Measurements from ENCODE around the gene NFE2L2.
"Not testable (repeated sequence)": the region's sequence is repeated elsewhere in the genome, so short reads cannot be mapped to it uniquely, and the experiment has no call there.

Gene NFE2L2

GRCh38 chr2:177237932-177238331 lies 26.6 kb downstream of the NFE2L2 start:
- DNase-seq (ENCODE audit: low spot score), result no peak

- no peak for DNase-seq (ENCODE audit: low spot score)
Measured at GRCh38 chr2:177235855-177236437, 28.6 kb downstream of the NFE2L2 start.

DNA sequence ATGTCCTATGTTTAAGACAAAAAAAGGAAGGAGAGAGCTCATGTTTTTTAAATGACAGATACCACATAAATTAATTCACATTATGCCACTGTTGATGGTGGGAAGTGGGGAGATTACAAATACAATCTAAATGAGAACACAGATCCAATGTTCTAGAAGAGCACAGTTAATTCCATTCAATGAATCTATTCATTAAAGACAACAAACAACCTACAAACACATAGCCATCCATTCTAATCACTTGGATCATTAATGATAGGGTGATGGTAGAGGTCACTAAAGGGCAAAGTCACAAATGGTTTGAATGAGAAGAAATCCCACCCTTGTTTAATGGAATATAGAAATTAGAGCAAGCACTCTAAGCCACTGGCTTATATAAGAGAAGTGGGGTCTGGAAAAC lies 30.3 kb downstream of the NFE2L2 start:
- DNase-seq (ENCODE audit: low spot score), result no peak

- DNase-seq (ENCODE audit: low spot score), result no peak
Measured at GRCh38 chr2:177232098-177232704, 32.3 kb downstream of the NFE2L2 start.

DNA sequence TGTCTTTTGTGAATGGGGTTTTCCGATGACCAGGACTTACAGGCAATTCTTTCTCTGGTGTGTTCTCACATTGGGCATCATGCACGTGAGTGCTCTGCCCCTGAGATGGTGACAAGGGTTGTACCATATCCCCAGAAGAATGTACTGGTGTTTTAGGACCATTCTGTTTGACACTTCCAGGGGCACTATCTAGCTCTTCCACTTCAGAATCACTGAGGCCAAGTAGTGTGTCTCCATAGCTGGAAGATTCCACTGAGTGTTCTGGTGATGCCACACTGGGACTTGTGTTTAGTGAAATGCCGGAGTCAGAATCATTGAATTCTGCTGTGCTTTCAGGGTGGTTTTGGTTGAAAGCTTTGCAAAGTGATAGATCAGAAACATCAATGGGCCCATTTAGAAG lies 33.3 kb downstream of the NFE2L2 start:
- no peak for DNase-seq (ENCODE audit: low spot score)

DNA sequence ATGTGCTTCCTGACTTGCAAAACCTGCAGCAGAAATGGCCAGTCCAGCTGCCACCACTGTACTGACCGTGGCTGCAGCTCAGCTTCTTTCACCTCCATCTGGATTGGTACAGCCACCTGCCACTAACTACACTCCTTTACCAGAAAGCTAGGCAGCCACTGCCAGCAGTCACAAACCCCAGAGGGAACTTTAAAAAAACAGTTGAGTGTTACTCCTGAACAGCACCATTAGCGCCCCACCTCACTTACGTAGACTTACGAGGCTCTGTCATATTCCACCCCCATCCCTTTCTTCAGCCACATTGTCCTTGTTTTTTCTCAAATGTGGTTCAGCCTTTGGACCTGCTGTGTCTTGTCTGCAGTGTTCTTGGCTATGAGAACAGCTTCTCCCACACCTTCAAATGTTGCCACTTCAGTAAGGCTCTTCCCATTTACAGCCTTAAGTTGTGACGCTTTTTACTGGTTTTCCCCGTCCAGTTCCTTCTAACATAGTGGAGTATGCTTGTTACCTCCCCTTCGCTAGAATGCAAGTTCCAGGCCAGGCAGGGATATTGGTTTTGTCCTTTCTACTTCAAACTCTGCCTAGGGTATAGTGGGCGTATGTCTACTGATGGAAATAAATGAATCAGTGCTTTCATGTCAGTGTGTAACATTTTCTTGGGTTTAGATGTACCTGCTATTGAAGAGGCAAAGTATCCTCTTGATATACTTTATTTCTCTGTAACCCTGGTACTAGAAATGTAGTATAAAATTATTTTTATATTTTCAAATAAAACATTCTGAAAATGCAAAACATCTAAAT lies 34.9 kb downstream of the NFE2L2 start:
- no peak for DNase-seq (ENCODE audit: low spot score)

GRCh38 chr2:177225965-177226360 lies 38.6 kb downstream of the NFE2L2 start:
- no peak for DNase-seq (ENCODE audit: low spot score)

DNA sequence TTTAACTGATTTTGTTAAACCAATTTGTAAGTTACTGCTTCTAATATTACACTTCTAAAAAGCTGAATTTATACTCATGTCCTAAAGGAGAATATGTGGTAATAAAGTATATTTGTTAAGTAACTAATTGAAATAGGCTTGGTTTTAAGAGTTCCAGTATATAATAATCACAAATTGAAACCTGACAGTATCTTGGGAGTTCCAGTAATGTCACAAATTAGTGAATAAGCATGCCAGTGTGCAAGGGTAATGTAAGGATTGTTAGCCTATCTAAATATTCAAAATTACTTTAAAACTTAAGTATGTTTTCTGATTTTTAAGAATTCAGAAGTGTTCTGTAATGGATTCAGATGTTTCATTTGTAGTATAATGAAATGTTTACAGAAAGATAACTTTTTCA lies 41.1 kb downstream of the NFE2L2 start:
- DNase-seq (ENCODE audit: low spot score), result not testable (repeated sequence)

DNA sequence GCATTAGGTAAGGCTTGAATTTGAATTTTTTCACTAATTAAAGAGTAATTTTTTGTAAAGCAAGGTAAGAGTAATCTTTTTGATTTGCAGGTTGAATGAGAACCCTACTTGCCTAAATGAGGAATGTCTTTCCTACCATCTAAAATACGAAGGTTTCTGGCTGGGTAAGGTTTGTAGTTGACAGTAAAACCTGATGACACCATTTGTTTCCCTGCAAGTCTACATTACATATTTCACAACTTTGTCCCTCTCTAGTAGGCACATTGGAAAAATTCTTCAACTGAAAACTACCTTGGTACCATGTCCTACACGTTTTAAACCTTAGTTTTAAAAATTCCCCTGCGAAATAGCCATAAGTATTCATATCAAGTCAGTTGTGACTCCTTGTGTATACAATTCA lies 42.6 kb downstream of the NFE2L2 start:
- DNase-seq (ENCODE audit: low spot score), result no peak

GRCh38 chr2:177221534-177221933 lies 43.0 kb downstream of the NFE2L2 start:
- DNase-seq (ENCODE audit: low spot score), result no peak

DNA sequence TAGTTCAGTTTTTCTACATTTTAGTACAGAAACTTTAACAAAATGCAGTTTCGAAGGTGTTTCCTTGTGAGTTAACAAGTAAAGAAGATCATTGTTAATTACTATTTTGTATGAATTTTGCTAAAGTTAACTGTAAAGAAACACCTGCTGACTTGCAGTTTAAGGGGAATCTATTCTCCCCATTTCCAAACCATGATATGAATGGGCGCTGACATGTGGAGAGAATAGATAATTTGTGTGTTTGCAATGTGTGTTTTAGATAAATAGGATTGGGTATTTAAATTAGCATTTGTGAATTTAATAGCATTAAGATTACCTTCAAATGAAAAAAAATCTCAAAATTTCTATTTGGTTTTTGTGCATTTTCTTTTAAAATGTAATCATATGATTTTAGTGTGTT lies 44.7 kb downstream of the NFE2L2 start:
- not testable (repeated sequence) for DNase-seq (ENCODE audit: low spot score)

GRCh38 chr2:177217247-177217843 lies 47.2 kb downstream of the NFE2L2 start:
- no peak for DNase-seq (ENCODE audit: low spot score)

- peak; percentile 86 for DNase-seq (ENCODE audit: low spot score)
Measured at GRCh38 chr2:177212891-177213856, 51.4 kb downstream of the NFE2L2 start.

DNA sequence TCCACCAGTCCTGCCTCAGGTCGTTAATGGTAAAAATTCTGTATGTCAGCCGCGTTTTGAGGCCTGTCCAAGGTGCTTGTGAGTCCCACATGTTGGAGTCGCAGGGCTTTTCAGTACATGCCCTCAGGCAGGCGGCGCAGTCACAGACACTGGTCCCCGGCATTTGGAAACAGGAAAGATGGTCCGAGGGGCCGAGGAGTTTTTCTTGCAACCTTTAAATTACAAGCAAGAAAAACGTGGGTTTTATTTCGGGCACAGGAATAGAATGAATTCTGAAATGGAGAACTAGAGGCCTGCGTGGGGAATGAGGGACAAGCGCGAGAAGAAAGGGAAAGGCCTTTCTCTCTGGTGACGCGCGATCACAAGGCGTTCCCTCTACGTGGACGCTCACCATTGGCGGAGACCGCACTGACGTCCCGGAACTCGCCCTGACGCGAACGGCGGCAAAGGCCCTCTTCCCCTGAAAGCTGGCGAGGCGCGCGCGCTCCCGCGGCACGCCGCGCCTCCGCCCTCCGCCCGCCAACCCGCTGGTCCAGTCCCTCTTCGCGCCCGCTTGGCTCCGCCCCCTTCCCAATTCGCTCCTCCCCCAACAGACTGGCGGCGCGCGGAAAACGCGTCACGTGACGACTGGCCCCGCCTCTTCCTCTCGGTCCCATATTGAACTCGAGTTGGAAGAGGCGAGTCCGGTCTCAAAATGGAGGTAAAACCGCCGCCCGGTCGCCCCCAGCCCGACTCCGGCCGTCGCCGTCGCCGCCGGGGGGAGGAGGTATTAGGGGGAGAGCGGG lies 52.2 kb downstream of the NFE2L2 start, which contains the start of gene HNRNPA3:
Gene HNRNPA3 (plus strand): TSS at position 689 of the 785 bp plus-strand sequence. CDS start 6 bp downstream, at position 695.
- peak; percentile 99 for DNase-seq (ENCODE audit: low spot score)

DNA sequence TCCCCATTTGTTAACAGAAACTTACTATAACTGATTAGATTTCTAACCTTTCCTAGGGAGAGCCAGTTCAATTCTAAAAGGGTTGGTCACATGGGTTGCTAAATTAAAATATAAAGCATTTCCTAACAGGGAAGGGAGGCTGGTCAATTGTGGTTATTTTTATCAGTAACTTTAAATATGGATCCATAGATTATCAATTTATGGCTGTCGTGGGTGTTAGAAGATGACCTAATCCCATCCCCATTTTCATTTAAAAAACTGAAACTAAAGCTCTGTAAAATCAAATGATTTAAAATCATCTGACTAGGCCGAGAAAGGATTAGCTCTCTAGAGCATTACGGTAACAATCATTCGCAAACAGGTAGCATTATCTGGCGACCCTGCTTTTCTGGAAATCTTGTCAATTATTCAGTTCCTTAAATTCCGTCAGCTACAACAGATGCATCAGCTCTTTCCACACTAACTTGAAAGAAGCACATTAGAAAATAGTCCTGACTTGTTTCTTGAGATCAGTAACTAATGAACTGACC lies 52.9 kb downstream of the NFE2L2 start:
- DNase-seq (ENCODE audit: low spot score), result no peak

- DNase-seq (ENCODE audit: low spot score), result no peak
Measured at GRCh38 chr2:177211169-177211568, 53.4 kb downstream of the NFE2L2 start.

DNA sequence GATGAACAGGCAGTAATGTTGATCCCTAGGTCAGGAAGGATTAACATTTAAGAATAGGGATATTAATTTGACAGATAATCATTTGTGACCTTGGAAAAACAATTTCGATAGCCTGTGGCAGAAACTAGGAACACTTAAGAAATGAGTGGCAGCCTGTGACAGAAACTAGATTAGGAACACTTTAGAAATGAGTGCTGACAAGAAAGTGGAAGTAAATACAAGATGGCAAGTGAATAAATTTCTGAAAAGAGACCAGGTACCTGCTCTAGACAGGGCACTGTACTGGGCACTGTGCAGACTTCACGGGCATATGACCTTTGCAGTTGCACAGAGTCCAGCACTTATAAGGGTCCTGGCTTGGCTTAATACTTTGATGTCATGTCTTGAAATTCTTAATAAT lies 57.4 kb downstream of the NFE2L2 start:
- no peak for DNase-seq (ENCODE audit: low spot score)

DNA sequence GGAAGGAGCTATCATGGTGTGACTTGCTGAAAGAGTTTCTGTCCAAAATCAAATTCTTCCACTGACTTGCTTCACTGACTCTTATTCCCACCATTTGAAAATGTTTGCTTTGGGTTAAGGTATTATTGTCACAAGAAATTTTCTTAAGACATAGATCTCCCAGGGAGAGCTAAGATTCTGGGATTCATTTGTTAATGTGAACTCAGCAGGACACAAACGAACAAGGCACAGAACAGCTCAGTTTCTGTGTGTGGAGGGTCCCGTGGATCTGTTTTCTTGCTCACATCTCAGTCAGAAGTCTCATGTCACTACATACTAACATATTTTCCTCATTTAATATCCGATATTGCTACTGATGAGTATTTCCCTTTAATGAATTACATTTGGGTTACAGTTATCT lies 60.1 kb downstream of the NFE2L2 start:
- no peak for DNase-seq (ENCODE audit: low spot score)

DNA sequence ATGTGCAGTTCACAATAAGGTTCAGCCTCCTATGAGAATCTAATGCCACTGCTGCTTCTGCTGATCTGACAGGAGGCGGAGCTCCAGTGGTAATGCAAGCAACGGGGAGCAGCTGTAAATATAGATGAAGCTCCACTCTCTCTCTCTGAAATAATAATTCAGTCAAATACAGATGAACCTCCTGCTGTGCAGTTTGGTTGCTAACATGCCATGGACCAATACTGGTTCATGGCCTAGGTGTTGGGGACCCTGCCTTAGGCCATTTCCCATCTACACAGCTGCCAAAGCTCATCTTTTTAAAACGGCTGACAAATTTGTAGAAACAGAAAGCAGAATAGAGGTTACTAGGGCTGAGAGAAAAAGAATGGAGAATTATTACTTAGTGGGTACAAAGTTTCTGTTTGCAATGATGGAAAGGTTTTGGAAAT lies 62.6 kb downstream of the NFE2L2 start:
- no peak for DNase-seq (ENCODE audit: low spot score)

GRCh38 chr2:177200419-177200818 lies 64.1 kb downstream of the NFE2L2 start:
- DNase-seq (ENCODE audit: low spot score), result not testable (repeated sequence)
